H9 (cell line): Measurements from ENCODE around the gene IMMP2L. TPM values are rescaled to one million over a fixed set of nuclear protein-coding genes. Genes with fewer than 3 reads are reported as not detected.

Experiments used
- DNase-seq: peaks from one replicate; pipeline ENCODE4 v3.0.0-alpha.2; 2017
- H2AFZ ChIP-seq: one replicate; pipeline ENCODE4 v1.6.1; 2013; ENCODE audit warnings: mild to moderate bottlenecking, low read length, control low read depth, moderate library complexity
- H2AK5ac ChIP-seq: 2 replicates; pipeline ENCODE4 v1.6.1; 2013; ENCODE audit warnings: low read length, control low read depth, mixed read lengths; ENCODE audit not compliant: insufficient read length
- H2BK120ac ChIP-seq: one replicate; pipeline ENCODE4 v1.6.1; 2013; ENCODE audit warnings: low read depth, mild to moderate bottlenecking, low read length, control low read depth, inconsistent platforms; ENCODE audit not compliant: poor library complexity, severe bottlenecking
- H2BK12ac ChIP-seq: 2 replicates; pipeline ENCODE4 v1.6.1; 2013; ENCODE audit warnings: low read length, control low read depth, mixed read lengths, low read depth; ENCODE audit not compliant: insufficient read length
- H2BK15ac ChIP-seq: 2 replicates; pipeline ENCODE4 v1.6.1; 2013; ENCODE audit warnings: low read depth, low read length, control low read depth
- H2BK20ac ChIP-seq: one replicate; pipeline ENCODE4 v1.6.1; 2013; ENCODE audit warnings: low read depth, mild to moderate bottlenecking, low read length, control low read depth, inconsistent platforms; ENCODE audit not compliant: poor library complexity, severe bottlenecking
- H2BK5ac ChIP-seq: 2 replicates; pipeline ENCODE4 v1.6.1; 2013; ENCODE audit warnings: low read length, control low read depth, mixed read lengths; ENCODE audit not compliant: insufficient read length
- H3K14ac ChIP-seq: 2 replicates; pipeline ENCODE4 v1.6.1; 2013; ENCODE audit warnings: low read length, control low read depth; ENCODE audit not compliant: insufficient read depth
- H3K18ac ChIP-seq: 2 replicates; pipeline ENCODE4 v1.6.1; 2013; ENCODE audit warnings: low read depth, mild to moderate bottlenecking, mixed read lengths, low read length, control low read depth; ENCODE audit not compliant: insufficient read length
- H3K23ac ChIP-seq: 2 replicates; pipeline ENCODE4 v1.6.1; 2013; ENCODE audit warnings: low read length, control low read depth, mixed read lengths, low read depth; ENCODE audit not compliant: insufficient read length
- H3K23me2 ChIP-seq: 2 replicates; pipeline ENCODE4 v1.6.1; 2013; ENCODE audit warnings: low read depth, mild to moderate bottlenecking, mixed read lengths, low read length, control low read depth; ENCODE audit not compliant: insufficient read length, poor library complexity, severe bottlenecking
- H3K27ac ChIP-seq: 2 replicates; pipeline ENCODE4 v1.5.1; 2013; ENCODE audit warnings: low read length, control low read depth, mixed read lengths, low read depth; ENCODE audit not compliant: insufficient read length
- H3K27me3 ChIP-seq: 2 replicates; pipeline ENCODE4 v1.6.1; 2013; ENCODE audit warnings: low read length, control low read depth, inconsistent platforms; ENCODE audit not compliant: insufficient read depth
- H3K4ac ChIP-seq: 2 replicates; pipeline ENCODE4 v1.6.1; 2013; ENCODE audit warnings: low read depth, mild to moderate bottlenecking, control low read depth, inconsistent platforms, low read length, moderate library complexity
- H3K4me1 ChIP-seq: 2 replicates; pipeline ENCODE4 v1.6.1; 2013; ENCODE audit warnings: low read length, control low read depth, inconsistent platforms; ENCODE audit not compliant: insufficient read depth
- H3K4me2 ChIP-seq: 2 replicates; pipeline ENCODE4 v1.6.1; 2013; ENCODE audit warnings: low read length, control low read depth, mixed read lengths; ENCODE audit not compliant: insufficient read length, insufficient read depth
- H3K56ac ChIP-seq: 2 replicates; pipeline ENCODE4 v1.6.1; 2013; ENCODE audit warnings: low read depth, mild to moderate bottlenecking, mixed read lengths, low read length, control low read depth; ENCODE audit not compliant: insufficient read length
- H3K79me1 ChIP-seq: 2 replicates; pipeline ENCODE4 v1.6.1; 2013; ENCODE audit warnings: low read depth, mild to moderate bottlenecking, moderate library complexity, low read length, control low read depth, inconsistent platforms; ENCODE audit not compliant: insufficient read depth, poor library complexity, severe bottlenecking
- H3K79me2 ChIP-seq: 2 replicates; pipeline ENCODE4 v1.6.1; 2013; ENCODE audit warnings: low read length, control low read depth, inconsistent platforms; ENCODE audit not compliant: insufficient read depth
- H3K9ac ChIP-seq: 2 replicates; pipeline ENCODE4 v1.6.1; 2013; ENCODE audit warnings: low read length, control low read depth, mixed read lengths; ENCODE audit not compliant: insufficient read length; ENCODE audit errors: extremely low read depth
- H3K9me3 ChIP-seq: one replicate; pipeline ENCODE4 v1.6.1; 2013; ENCODE audit warnings: low read depth, low read length, inconsistent platforms; ENCODE audit not compliant: control insufficient read depth
- H3T11ph ChIP-seq: one replicate; pipeline ENCODE4 v1.6.1; 2013; ENCODE audit warnings: mild to moderate bottlenecking, low read length, control low read depth, inconsistent platforms
- H4K20me1 ChIP-seq: one replicate; pipeline ENCODE4 v1.6.1; 2013; ENCODE audit not compliant: control insufficient read depth, insufficient read length, insufficient read depth
- H4K5ac ChIP-seq: 2 replicates; pipeline ENCODE4 v1.6.1; 2013; ENCODE audit warnings: low read depth, mild to moderate bottlenecking, mixed read lengths, low read length, control low read depth; ENCODE audit not compliant: insufficient read length
- H4K8ac ChIP-seq: replicated peaks from 2 replicates; pipeline ENCODE4 v1.6.1; 2013; ENCODE audit warnings: low read length, control low read depth, mixed read lengths, low read depth; ENCODE audit not compliant: insufficient read length
- H4K91ac ChIP-seq: 2 replicates; pipeline ENCODE4 v1.6.1; 2013; ENCODE audit warnings: low read depth, mild to moderate bottlenecking, moderate library complexity, mixed read lengths, low read length, control low read depth; ENCODE audit not compliant: insufficient read length
- H3K27ac Mint-ChIP-seq, 3 experiments: 2 replicates in 2 of 3; 3 replicates in 1 of 3; pipeline ENCODE4 v1.8.0; 2020 to 2021; ENCODE audit warnings: mixed read lengths in 3 of 3, mild to moderate bottlenecking in 1 of 3, moderate library complexity in 1 of 3
- H3K27me3 Mint-ChIP-seq: 2 replicates; pipeline ENCODE4 v1.8.0; 2021; ENCODE audit warnings: low read depth, mild to moderate bottlenecking, moderate library complexity, mixed read lengths
- H3K36me3 Mint-ChIP-seq, 3 experiments: 2 replicates in 2 of 3; 3 replicates in 1 of 3; pipeline ENCODE4 v1.8.0; 2020 to 2021; ENCODE audit warnings: low read depth in 3 of 3, mixed read lengths in 3 of 3; ENCODE audit not compliant: insufficient read depth in 1 of 3
- H3K4me1 Mint-ChIP-seq, 2 experiments: 2 replicates each; pipeline ENCODE4 v1.8.0; 2020; ENCODE audit warnings: mixed read lengths in 2 of 2
- H3K4me3 Mint-ChIP-seq, 2 experiments: 2 replicates in 1 of 2; 3 replicates in 1 of 2; pipeline ENCODE4 v1.8.0; 2020 to 2021; ENCODE audit warnings: mild to moderate bottlenecking in 2 of 2, mixed read lengths in 2 of 2, moderate library complexity in 1 of 2
- H3K9me3 Mint-ChIP-seq, 2 experiments: 2 replicates in 1 of 2; 3 replicates in 1 of 2; pipeline ENCODE4 v1.8.0; 2020; ENCODE audit warnings: mild to moderate bottlenecking in 2 of 2, mixed read lengths in 2 of 2, moderate library complexity in 1 of 2
- WGBS: extraction: QIAGEN DNeasy Blood & Tissue Kit; methylation state at CpG from one replicate; pipeline ENCODE4 v1.1.7; 2013; ENCODE audit warnings: missing lambda C conversion rate, low lambda C conversion rate, mixed read lengths; ENCODE audit not compliant: insufficient read length; ENCODE audit errors: extremely low coverage; 5-methylcytosine and 5-hydroxymethylcytosine counted together
- total RNA-seq: library from RNA; stranded (reverse); gene quantifications from 2 replicates; pipeline ENCODE4 v1.2.1, GENCODE V29; 2021
- TF ChIP-seq, protein P1 (sequence below): fragments of 200-600 bp; sonication (generic); conservative IDR thresholded peaks from 3 replicates; pipeline ENCODE4 v1.8.0; 2021; ENCODE audit warnings: antibody characterized with exemption, mild to moderate bottlenecking

Gene IMMP2L
- total RNA-seq, 1 experiment from 2014 or later: 14.7 TPM

DNA sequence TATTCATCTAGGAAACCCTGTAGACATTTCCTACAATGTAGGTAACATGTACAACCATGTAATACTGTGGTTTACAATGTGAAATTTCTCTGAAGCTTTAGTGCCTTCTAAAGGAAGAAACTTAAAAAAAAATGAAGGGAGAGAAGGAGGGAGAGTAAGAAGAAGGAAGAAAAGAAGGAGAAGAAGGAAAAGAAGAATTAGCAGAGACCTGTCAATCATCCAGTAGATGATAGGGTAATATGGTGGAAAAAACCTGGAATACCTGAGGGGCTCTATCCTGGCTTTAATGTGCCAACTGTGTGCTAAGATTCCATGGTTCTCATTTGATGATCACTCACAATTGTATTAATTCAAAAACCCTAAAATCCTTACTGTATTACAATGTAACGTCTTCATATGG lies 474.0 kb downstream of the IMMP2L start:
- no peak overlapping the region for H2AFZ ChIP-seq
- H3K27ac Mint-ChIP-seq: peak overlapping the region in 1 of 3 experiments; percentile 22; a peak in 1 of 7 replicates
- no peak overlapping the region for H3K4me2 ChIP-seq
- H3K23ac ChIP-seq: no peak overlapping the region
- no peaks in the 10 kb centered on the region for H3K9me3 ChIP-seq
- no peaks in the 10 kb centered on the region for H3K79me1 ChIP-seq
- H3K4ac ChIP-seq: no peak overlapping the region
- no peak overlapping the region for H2BK15ac ChIP-seq
- TF ChIP-seq, protein P1, sequence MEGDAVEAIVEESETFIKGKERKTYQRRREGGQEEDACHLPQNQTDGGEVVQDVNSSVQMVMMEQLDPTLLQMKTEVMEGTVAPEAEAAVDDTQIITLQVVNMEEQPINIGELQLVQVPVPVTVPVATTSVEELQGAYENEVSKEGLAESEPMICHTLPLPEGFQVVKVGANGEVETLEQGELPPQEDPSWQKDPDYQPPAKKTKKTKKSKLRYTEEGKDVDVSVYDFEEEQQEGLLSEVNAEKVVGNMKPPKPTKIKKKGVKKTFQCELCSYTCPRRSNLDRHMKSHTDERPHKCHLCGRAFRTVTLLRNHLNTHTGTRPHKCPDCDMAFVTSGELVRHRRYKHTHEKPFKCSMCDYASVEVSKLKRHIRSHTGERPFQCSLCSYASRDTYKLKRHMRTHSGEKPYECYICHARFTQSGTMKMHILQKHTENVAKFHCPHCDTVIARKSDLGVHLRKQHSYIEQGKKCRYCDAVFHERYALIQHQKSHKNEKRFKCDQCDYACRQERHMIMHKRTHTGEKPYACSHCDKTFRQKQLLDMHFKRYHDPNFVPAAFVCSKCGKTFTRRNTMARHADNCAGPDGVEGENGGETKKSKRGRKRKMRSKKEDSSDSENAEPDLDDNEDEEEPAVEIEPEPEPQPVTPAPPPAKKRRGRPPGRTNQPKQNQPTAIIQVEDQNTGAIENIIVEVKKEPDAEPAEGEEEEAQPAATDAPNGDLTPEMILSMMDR: no peak
- H3K4me1 ChIP-seq: peaks cover 3% of the 10 kb centered on the region; the same call in 1 of the 2 replicates
- no peak overlapping the region for H2AK5ac ChIP-seq
- H3K23me2 ChIP-seq: no peaks in the 10 kb centered on the region
- H3K9ac ChIP-seq: no peak overlapping the region
- no peak for DNase-seq
- H3K14ac ChIP-seq: no peak overlapping the region
- no peak overlapping the region for H2BK120ac ChIP-seq
- no peak overlapping the region for H4K8ac ChIP-seq
- no peak overlapping the region for H3K56ac ChIP-seq
- no CpG with 5 or more reads among the region's 1 CpG for WGBS
- no peaks in the 10 kb centered on the region for H3K79me2 ChIP-seq
- H3K27ac ChIP-seq: no peak overlapping the region
- H3K27me3 ChIP-seq: no peaks in the 10 kb centered on the region
- H3K4me3 Mint-ChIP-seq: no peak overlapping the region
- H4K5ac ChIP-seq: no peak overlapping the region
- H2BK20ac ChIP-seq: no peak overlapping the region
- no peak overlapping the region for H4K91ac ChIP-seq
- no peaks in the 10 kb centered on the region for H3K27me3 Mint-ChIP-seq
- H3K18ac ChIP-seq: no peak overlapping the region
- H3K9me3 Mint-ChIP-seq: no peaks in the 10 kb centered on the region; a peak in 1 of 5 replicates
- no peak overlapping the region for H2BK12ac ChIP-seq
- peaks cover 0 to 2% (median 0%) of the 10 kb centered on the region in 3 experiments; a peak in 1 of 7 replicates for H3K36me3 Mint-ChIP-seq
- peaks cover 31 to 35% of the 10 kb centered on the region in 2 experiments for H3K4me1 Mint-ChIP-seq
- no peaks in the 10 kb centered on the region for H4K20me1 ChIP-seq
- no peak overlapping the region for H2BK5ac ChIP-seq
- H3T11ph ChIP-seq: no peak overlapping the region
